Mesenchymal stem cell (in vitro differentiated cells and primary cell): Measurements from ENCODE around the gene ATP4A.
"Not testable (repeated sequence)": the region's sequence is repeated elsewhere in the genome, so short reads cannot be mapped to it uniquely, and the experiment has no call there.

ENCODE experiments used
- DNase-seq: peaks from one replicate; pipeline ENCODE4 v3.0.0-alpha.2; 2013
- H2AFZ ChIP-seq: one replicate; pipeline ENCODE4 v1.6.1; 2013; ENCODE audit warnings: low read depth, mild to moderate bottlenecking, control low read depth, inconsistent platforms, low read length, moderate library complexity
- H2AK5ac ChIP-seq: 2 replicates; pipeline ENCODE4 v1.6.1; 2013; ENCODE audit warnings: low read length, moderate library complexity, mild to moderate bottlenecking, inconsistent platforms; ENCODE audit not compliant: severe bottlenecking
- H2BK120ac ChIP-seq: one replicate; pipeline ENCODE4 v1.6.1; 2013; ENCODE audit warnings: low read depth, mild to moderate bottlenecking, inconsistent platforms, low read length, moderate library complexity
- H2BK12ac ChIP-seq, 2 experiments: one replicate each; pipeline ENCODE4 v1.6.1; 2013; ENCODE audit warnings: inconsistent platforms in 2 of 2, low read length in 2 of 2, mild to moderate bottlenecking in 2 of 2, moderate library complexity in 2 of 2, control low read depth in 1 of 2
- H2BK15ac ChIP-seq: one replicate; pipeline ENCODE4 v1.6.1; 2013; ENCODE audit warnings: mild to moderate bottlenecking, low read depth, inconsistent platforms; ENCODE audit not compliant: poor library complexity, severe bottlenecking
- H2BK5ac ChIP-seq: 2 replicates; pipeline ENCODE4 v1.6.1; 2013; ENCODE audit warnings: low read depth, mild to moderate bottlenecking, low read length, control low read depth, inconsistent platforms; ENCODE audit not compliant: poor library complexity, severe bottlenecking
- H3K14ac ChIP-seq, 2 experiments: one replicate each; pipeline ENCODE4 v1.6.1; 2013; ENCODE audit warnings: inconsistent platforms in 2 of 2, low read length in 2 of 2, control low read depth in 1 of 2, mild to moderate bottlenecking in 1 of 2, moderate library complexity in 1 of 2
- H3K18ac ChIP-seq, 2 experiments: one replicate each; pipeline ENCODE4 v1.6.1; 2013; ENCODE audit warnings: inconsistent platforms in 2 of 2, low read length in 2 of 2, control low read depth in 1 of 2, low read depth in 1 of 2, mild to moderate bottlenecking in 1 of 2
- H3K23ac ChIP-seq, 2 experiments: one replicate each; pipeline ENCODE4 v1.6.1; 2013; ENCODE audit warnings: inconsistent platforms in 2 of 2, low read length in 2 of 2, mild to moderate bottlenecking in 2 of 2, moderate library complexity in 2 of 2, control low read depth in 1 of 2
- H3K27ac ChIP-seq: 2 replicates; pipeline ENCODE4 v1.5.1; 2013; ENCODE audit warnings: mild to moderate bottlenecking, moderate library complexity, low read length, control low read depth, inconsistent platforms; ENCODE audit not compliant: poor library complexity, severe bottlenecking
- H3K27me3 ChIP-seq, 2 experiments: 2 replicates each; pipeline versions ENCODE4 v1.6.1 to v1.7.0; 2013; ENCODE audit warnings: low read length in 2 of 2, mild to moderate bottlenecking in 2 of 2, moderate library complexity in 2 of 2, control low read depth in 1 of 2, inconsistent platforms in 1 of 2; ENCODE audit not compliant: control insufficient read depth in 1 of 2, insufficient read depth in 1 of 2
- H3K36me3 ChIP-seq, 2 experiments: 2 replicates each; pipeline versions ENCODE4 v1.6.1 to v1.7.0; 2013; ENCODE audit warnings: low read length in 2 of 2, control low read depth in 1 of 2, inconsistent platforms in 1 of 2, low read depth in 1 of 2, mild to moderate bottlenecking in 1 of 2; ENCODE audit not compliant: insufficient read depth in 2 of 2, control insufficient read depth in 1 of 2
- H3K4ac ChIP-seq, 2 experiments: one replicate each; pipeline ENCODE4 v1.6.1; 2013; ENCODE audit warnings: inconsistent platforms in 2 of 2, low read length in 2 of 2, mild to moderate bottlenecking in 2 of 2, moderate library complexity in 2 of 2, control low read depth in 1 of 2, low read depth in 1 of 2
- H3K4me1 ChIP-seq: 2 replicates; pipeline ENCODE4 v1.6.1; 2013; ENCODE audit warnings: low read depth, low read length, control low read depth; ENCODE audit not compliant: control insufficient read depth, insufficient read depth
- H3K4me2 ChIP-seq: 2 replicates; pipeline ENCODE4 v1.6.1; 2013; ENCODE audit warnings: low read length, mild to moderate bottlenecking, inconsistent platforms; ENCODE audit not compliant: poor library complexity, severe bottlenecking
- H3K4me3 ChIP-seq, 2 experiments: 2 replicates each; pipeline versions ENCODE4 v1.5.1 to v1.7.0; 2013; ENCODE audit warnings: low read length in 2 of 2, mild to moderate bottlenecking in 2 of 2, control low read depth in 1 of 2, low read depth in 1 of 2; ENCODE audit not compliant: insufficient read depth in 1 of 2
- H3K79me1 ChIP-seq: replicated peaks from 2 replicates; pipeline ENCODE4 v1.6.1; 2013; ENCODE audit warnings: mild to moderate bottlenecking, control low read depth, low read length, inconsistent platforms; ENCODE audit not compliant: poor library complexity, severe bottlenecking
- H3K9ac ChIP-seq: 2 replicates; pipeline ENCODE4 v1.7.0; 2013; ENCODE audit warnings: mild to moderate bottlenecking, low read length, moderate library complexity
- H3K9me3 ChIP-seq: 2 replicates; pipeline ENCODE4 v1.7.0; 2013; ENCODE audit warnings: mild to moderate bottlenecking, low read length; ENCODE audit not compliant: control insufficient read depth
- H4K8ac ChIP-seq: one replicate; pipeline ENCODE4 v1.6.1; 2013; ENCODE audit warnings: inconsistent platforms, mild to moderate bottlenecking, low read length, moderate library complexity
- H4K91ac ChIP-seq: one replicate; pipeline ENCODE4 v1.6.1; 2013; ENCODE audit warnings: mild to moderate bottlenecking, low read length, inconsistent platforms
- WGBS: methylation state at CpG from one replicate; pipeline ENCODE4 v1.1.7; 2013; ENCODE audit warnings: mixed read lengths; 5-methylcytosine and 5-hydroxymethylcytosine counted together

Gene ATP4A

DNA sequence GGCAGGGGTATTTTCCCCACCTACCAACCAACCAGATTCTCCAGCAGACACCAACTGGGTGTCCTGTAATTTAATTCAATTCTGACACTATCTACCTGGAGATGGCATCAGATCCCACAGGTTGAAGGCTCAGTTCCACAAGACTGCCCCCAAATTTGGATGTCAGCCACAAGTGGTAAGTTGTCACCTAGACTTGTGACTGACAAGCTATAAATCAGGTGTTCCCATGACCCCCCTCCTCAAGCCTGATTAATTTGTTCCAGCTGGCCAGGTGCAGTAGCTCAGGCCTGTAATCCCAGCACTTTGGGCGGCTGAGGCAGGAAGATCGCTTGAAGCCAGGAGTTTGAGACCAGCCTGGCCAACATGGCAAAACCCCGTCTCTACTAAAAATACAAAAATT, 38.5 kb upstream of the ATP4A start:
- H3K27me3 ChIP-seq, result peaks cover 0 to 12% of the 10 kb centered on the region in 2 experiments
- H3K4ac ChIP-seq, result no peak overlapping the region
- 100% methylated on average over 2 of the region's 3 CpGs for WGBS
- H3K79me1 ChIP-seq, result no peaks in the 10 kb centered on the region
- no peaks in the 10 kb centered on the region for H3K36me3 ChIP-seq
- H3K9ac ChIP-seq, result no peak overlapping the region
- no peak overlapping the region for H2BK5ac ChIP-seq
- no peak overlapping the region for H3K4me3 ChIP-seq
- no peak overlapping the region for H3K4me2 ChIP-seq
- no peak for DNase-seq
- H3K18ac ChIP-seq, result no peak overlapping the region
- no peak overlapping the region for H2AK5ac ChIP-seq
- no peak overlapping the region for H2AFZ ChIP-seq
- no peak overlapping the region for H2BK15ac ChIP-seq
- H4K91ac ChIP-seq, result no peak overlapping the region
- no peak overlapping the region for H3K14ac ChIP-seq
- H2BK12ac ChIP-seq, result no peak overlapping the region
- H4K8ac ChIP-seq, result no peak overlapping the region
- H3K23ac ChIP-seq, result no peak overlapping the region
- peaks cover 1% of the 10 kb centered on the region for H3K4me1 ChIP-seq
- no peak overlapping the region for H3K27ac ChIP-seq
- no peak overlapping the region for H2BK120ac ChIP-seq
- H3K9me3 ChIP-seq, result peaks cover 4% of the 10 kb centered on the region

DNA sequence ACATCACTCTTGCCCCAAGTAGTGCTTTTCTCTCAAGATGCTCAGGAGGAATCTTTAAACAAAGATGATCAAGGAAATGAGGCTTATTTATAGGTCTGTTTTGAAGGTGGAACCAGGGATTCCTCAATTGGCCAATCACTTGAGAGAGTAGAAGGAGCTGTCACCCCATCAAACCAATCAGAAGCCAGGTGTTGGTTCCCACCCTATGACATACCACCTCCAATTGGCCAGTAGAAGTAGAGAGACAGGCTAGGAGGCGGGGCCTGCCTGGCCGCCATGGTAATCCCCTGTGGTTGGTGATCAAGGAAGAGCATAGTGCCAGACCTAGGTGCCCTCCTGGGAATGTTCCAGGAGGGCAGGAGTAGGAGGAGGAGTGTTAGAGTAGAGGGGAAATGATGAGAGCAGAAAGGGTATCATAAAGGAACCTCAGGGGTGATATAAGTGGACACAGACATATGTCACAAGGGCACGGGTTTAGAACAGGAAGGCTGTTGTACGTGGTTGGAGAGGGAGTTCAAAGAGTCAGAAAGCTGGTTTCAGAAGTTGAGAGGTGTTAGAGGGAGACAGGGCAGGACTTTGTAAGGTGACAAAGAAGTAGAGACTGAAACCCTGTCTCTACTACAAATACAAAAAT, 33.0 kb upstream of the ATP4A start:
- H4K91ac ChIP-seq, result no peak overlapping the region
- H3K36me3 ChIP-seq, result no peaks in the 10 kb centered on the region
- no peak overlapping the region for H3K4ac ChIP-seq
- no peak overlapping the region for H2BK120ac ChIP-seq
- no peak overlapping the region for H3K14ac ChIP-seq
- H3K4me2 ChIP-seq, result no peak overlapping the region
- no peak overlapping the region for H2BK15ac ChIP-seq
- peaks cover 0 to 13% of the 10 kb centered on the region in 2 experiments for H3K27me3 ChIP-seq
- no peaks in the 10 kb centered on the region for H3K79me1 ChIP-seq
- H3K9ac ChIP-seq, result no peak overlapping the region
- no peak overlapping the region for H3K23ac ChIP-seq
- WGBS, result 78% methylated on average over 4 of the region's 4 CpGs
- no peaks in the 10 kb centered on the region for H3K4me1 ChIP-seq
- DNase-seq, result peak; percentile 14
- no peak overlapping the region for H3K4me3 ChIP-seq
- no peak overlapping the region for H4K8ac ChIP-seq
- no peak overlapping the region for H2BK12ac ChIP-seq
- no peak overlapping the region for H2AFZ ChIP-seq
- H2BK5ac ChIP-seq, result no peak overlapping the region
- no peaks in the 10 kb centered on the region for H3K9me3 ChIP-seq
- no peak overlapping the region for H3K27ac ChIP-seq
- no peak overlapping the region for H2AK5ac ChIP-seq
- H3K18ac ChIP-seq, result no peak overlapping the region

DNA sequence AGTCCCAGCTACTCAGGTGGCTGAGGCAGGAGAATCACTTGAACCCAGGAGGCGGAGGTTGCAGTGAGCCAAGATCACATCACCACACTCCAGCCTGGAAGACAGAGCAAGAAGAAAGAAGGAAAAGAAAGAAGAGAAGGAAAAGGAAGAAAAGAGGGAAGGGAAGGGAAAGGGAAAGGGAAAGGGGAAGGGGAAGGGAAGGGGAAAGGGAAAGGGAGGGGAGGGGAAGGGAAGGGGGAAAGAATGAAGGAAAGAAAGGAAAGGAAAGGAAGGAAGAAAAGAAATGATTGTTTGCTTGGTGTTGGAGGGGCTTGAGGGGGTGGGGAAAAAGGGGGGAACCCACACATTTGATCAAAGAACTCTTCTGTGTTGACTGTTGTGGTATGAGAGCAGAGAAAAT, 32.5 kb upstream of the ATP4A start:
- H3K9ac ChIP-seq, result no peak overlapping the region
- no peaks in the 10 kb centered on the region for H3K36me3 ChIP-seq
- H3K4me3 ChIP-seq, result no peak overlapping the region
- H2AK5ac ChIP-seq, result no peak overlapping the region
- H3K27me3 ChIP-seq, result peaks cover 0 to 14% of the 10 kb centered on the region in 2 experiments
- no peaks in the 10 kb centered on the region for H3K4me1 ChIP-seq
- H2BK120ac ChIP-seq, result no peak overlapping the region
- H3K79me1 ChIP-seq, result no peaks in the 10 kb centered on the region
- H3K14ac ChIP-seq, result no peak overlapping the region
- H3K9me3 ChIP-seq, result no peaks in the 10 kb centered on the region
- H3K23ac ChIP-seq, result no peak overlapping the region
- H2AFZ ChIP-seq, result no peak overlapping the region
- no peak overlapping the region for H3K18ac ChIP-seq
- no peak overlapping the region for H2BK15ac ChIP-seq
- no peak overlapping the region for H3K27ac ChIP-seq
- no peak overlapping the region for H2BK5ac ChIP-seq
- no peak overlapping the region for H3K4me2 ChIP-seq
- H4K91ac ChIP-seq, result no peak overlapping the region
- H2BK12ac ChIP-seq, result no peak overlapping the region
- DNase-seq, result no peak
- H3K4ac ChIP-seq, result no peak overlapping the region
- 100% methylated on average over 1 of the region's 1 CpG for WGBS
- no peak overlapping the region for H4K8ac ChIP-seq

DNA sequence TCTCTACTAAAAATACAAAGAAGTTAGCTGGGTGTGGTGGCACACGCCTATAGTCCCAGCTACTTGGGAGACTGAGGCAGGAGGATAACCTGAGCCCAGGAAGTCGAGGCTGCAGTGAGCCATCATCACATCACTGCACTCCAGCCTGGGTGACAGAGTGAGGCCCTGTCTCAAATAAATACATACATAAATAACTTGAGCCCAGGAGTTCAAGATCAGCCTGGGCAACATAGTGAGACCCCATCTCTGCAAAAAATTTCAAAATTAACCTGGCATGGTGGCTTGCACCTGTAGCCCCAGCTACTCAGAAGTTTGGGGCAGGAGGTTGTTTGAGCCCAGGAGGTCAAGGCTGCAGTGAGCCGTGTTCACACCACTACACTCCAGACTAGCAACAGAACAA, 31.6 kb upstream of the ATP4A start:
- H3K36me3 ChIP-seq, H3K4me1 ChIP-seq, H4K91ac ChIP-seq, H2AK5ac ChIP-seq, H3K9ac ChIP-seq, H3K18ac ChIP-seq, H4K8ac ChIP-seq, H2AFZ ChIP-seq, H3K23ac ChIP-seq, H3K79me1 ChIP-seq, H2BK15ac ChIP-seq, H2BK120ac ChIP-seq, H3K27ac ChIP-seq, H3K14ac ChIP-seq, H3K4me2 ChIP-seq, H3K4ac ChIP-seq, H2BK5ac ChIP-seq, H2BK12ac ChIP-seq, DNase-seq, H3K9me3 ChIP-seq, H3K4me3 ChIP-seq: not testable (repeated sequence)
- 61% methylated on average over 3 of the region's 3 CpGs for WGBS
- H3K27me3 ChIP-seq, result peaks cover 0 to 13% of the 10 kb centered on the region in 2 experiments
